H1 (cell line): ENCODE results near the gene ZMAT5. TPM values are rescaled to one million over a fixed set of nuclear protein-coding genes. Genes with fewer than 3 reads are reported as not detected.

Experiments
- CTCF ChIP-seq, 3 experiments: IDR thresholded peaks; 1 replicate in 2 of 3; 2 replicates in 1 of 3; pipeline versions ENCODE4 v1.5.1 to v1.6.1; 2011; ENCODE audit warnings: low read length in 3 of 3, mild to moderate bottlenecking in 3 of 3, inconsistent platforms in 2 of 3, low read depth in 1 of 3, moderate library complexity in 1 of 3; ENCODE audit not compliant: insufficient read depth in 1 of 3; ENCODE audit errors: control extremely low read depth in 1 of 3
- USF2 ChIP-seq: IDR thresholded peaks from 2 replicates; pipeline ENCODE4 v1.6.1; 2011; ENCODE audit warnings: low read length, improper control_type of control experiment
- polyA plus RNA-seq, 7 experiments: library from polyadenylated mRNA; depleted of rRNA in 3 of 7; stranded (reverse) in 5 of 7; unstranded in 2 of 7; fragments of >200 nt in 5 of 7; fragments of 200-250 nt in 2 of 7; gene quantifications; 1 replicate in 5 of 7; 2 replicates in 1 of 7; 4 replicates in 1 of 7; pipeline versions ENCODE4 v1.2.1 to v1.2.3, GENCODE V29; 2011 to 2013; ENCODE audit warnings: missing spikeins in 2 of 7, mixed read lengths in 2 of 7
- total RNA-seq: library from RNA; stranded (reverse); fragmentation: NEBNext Ultra II Directional; extraction: Animal tissue kit (Norgen Biotek cat#: 25700); gene quantifications from 2 replicates; pipeline ENCODE4 v1.2.1, GENCODE V29; 2021

Gene ZMAT5
- total and polyA plus RNA-seq, 2 of the 8 experiments (the other 6 are each of a cell fraction or from before 2014, with no cell fraction given) = 14.0 to 38.3 TPM

DNA sequence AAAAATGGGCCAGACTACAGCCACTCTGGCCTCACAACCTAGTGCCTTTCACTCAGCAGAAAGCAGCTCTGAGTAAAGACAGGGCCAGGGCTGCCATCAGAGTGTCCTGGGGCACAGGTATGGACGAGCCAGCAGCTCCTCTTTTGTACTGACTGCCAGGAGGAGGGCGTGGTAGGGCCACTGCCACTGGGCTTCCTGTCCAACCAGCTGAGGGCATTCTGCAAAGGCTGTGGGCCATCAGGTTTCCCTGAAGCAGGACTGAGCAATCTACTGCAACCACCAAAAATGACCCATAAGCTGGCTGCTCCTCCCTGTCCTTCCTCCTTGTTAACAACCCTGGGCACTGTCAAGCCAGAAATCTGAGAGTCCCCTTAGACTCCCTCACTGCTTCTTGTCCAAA, 38.2 kb upstream of the ZMAT5 start (continued):
- no peak for TF ChIP-seq CTCF (IDR thresholded peaks at IDR 0.05; ENCODE audit: control extremely low read depth in 1 of 3, insufficient read depth in 1 of 3, low read depth in 1 of 3, low read length in 3 of 3)
- no peak for TF ChIP-seq USF2
